NCI-H526 (cell line): Measurements from ENCODE around the gene SLC46A1.

ENCODE experiments used
- DNase-seq, 2 experiments: peaks; one replicate each; lab custom pipeline; 2025; lab: John Stamatoyannopoulos, UW

The SLC46A1 gene

DNA sequence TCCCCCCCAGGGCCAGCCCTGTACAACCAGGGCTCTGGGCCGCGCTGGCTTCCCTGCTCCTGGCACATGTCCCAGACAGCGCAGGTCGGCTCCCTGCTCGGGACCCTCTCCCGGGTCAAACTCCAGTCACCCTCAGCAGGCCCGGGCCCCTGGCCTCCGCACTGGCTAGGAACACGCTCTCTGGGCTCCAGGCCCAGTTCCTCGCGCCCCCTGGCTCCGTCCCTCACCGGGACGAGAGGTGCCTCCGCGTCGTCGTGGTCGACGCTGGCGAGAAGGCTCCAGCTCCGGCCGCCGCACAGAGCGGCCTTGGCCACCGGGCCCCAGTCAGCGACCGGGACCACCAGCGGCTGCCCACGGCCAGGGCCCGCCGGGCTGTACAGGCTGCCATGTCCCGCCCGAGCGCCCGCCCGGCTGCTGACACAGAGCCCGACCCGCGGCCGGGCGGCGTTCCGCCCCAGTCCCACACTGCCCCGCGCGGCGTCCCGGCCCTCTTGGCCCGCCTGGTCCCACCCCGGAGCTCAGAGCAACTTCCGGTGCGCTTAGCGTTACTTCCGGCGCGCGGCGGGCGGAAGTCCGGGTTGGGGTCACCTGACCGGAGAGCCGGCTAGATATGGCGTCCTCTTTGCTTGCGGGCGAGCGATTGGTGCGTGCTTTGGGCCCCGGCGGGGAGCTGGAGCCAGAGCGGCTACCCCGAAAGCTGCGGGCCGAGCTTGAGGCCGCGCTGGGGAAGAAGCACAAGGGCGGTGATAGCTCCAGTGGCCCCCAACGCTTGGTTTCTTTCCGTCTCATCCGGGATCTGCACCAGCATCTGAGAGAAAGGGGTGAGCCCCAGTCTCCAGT lies 48.7 kb downstream of the SLC46A1 start, which contains the start of gene POLDIP2:
Gene POLDIP2 (minus strand): TSS at position 467 of the 840 bp plus-strand sequence. CDS start 79 bp downstream, at position 388.
- DNase-seq: peak; percentile 87 to 99

DNA sequence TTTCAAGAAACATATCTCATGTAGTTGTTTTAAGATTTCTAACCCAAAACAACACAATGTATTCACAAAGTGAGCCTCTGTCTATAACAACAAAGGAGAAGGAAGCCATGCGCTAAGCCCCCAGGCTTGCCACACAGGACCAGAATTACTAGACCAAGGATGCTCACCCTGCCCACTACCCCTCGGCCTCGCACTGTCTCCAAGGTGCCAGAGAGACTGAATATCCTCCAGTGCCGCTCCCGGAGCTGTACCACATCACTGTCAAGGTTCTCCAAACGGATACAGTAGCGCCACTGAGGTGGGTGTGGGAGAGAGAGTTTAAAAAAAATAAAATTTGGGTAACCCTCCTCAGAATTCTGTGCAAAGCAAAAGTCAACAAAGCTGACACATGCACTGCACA lies 55.7 kb downstream of the SLC46A1 start:
- no peak for DNase-seq

DNA sequence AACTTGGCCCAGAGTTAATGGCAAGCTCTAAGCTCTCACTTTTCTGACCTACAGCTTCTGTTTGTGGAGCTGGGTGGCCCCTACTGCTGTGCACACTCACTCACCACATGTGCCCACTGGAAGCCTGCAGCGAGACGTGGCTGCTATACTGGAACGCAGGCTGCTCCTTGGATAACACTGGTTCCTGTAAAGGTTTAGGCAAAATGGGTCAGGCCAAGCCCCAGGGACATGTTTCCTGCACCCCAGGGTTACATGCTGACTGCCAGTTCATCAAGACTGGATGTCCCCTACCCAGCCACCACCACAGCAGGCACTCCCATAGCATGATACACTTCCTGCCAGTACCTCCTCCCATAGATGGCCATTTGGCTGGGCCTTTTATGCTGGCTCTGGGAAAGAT lies 57.0 kb downstream of the SLC46A1 start:
- no peak for DNase-seq

DNA sequence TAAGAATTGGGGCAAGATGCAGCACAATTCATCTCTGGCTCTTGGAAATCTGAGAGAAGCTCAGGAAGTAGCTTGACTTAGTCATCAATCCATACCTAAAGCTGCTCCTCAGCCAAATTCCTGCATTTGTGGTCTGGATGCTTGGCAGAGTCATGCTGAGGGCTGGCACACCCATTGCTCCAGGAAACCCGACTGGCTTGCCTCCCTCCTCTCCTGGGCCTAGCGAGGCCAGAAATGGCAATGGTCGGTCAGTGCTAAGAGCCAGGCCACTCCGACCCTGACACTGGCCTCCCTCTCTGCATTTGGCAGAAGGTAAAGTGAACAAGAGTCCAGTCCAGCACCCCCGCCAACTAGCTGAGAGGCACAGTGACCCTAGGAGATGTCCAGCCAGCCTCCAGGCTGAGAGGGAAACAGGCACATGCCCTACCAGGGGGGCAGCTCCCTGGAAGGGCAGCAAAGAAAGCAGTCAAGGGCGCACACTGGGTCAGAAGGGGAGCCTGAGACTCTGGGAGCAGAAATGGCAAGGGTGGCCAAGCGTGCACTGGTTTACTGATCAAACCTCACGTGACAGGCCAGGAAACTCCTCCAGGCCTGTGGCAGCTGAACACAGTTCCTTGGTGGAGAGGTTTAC lies 58.6 kb downstream of the SLC46A1 start:
- DNase-seq: no peak

DNA sequence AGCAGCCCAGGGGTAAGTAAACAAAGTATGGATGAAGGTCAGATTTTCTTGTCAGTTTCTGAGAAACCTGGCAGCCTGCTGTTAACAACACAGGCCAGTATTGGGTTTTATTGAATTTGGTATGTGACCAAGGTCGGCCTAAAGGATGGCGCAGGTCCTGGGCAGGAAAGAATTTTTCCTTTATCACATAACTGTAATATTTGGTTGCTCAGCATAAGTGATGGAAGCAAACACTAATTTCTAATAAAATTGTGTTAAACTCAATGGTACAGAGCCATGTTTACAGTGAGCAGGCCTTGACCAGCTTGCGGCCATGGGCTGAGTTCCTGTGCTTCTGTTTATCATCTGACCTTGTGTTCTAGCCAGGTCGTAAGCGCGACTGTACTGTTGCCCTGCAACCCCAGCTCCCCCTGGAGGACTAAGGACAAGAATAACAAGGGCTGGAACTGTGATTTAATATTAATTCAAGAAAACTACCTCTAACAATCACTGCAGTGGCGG lies 59.2 kb downstream of the SLC46A1 start:
- no peak for DNase-seq

DNA sequence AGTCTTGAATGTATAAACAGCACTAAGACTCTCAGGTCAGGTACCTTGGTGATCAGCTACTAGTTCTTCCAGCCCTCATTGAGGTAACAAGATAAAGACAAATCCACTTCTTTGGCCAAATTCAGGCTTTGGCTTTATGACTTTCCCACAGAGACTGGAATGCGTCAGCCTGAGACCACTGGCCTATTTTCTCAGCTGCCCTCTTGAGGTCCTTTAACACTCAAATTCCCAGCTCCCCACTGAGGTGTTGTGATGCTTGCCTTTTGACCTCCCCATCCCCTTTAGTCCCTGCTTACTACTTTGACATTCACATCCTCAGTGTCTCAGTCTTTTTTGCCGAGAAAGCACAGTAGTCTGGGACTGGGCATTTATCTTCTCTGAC lies 59.8 kb downstream of the SLC46A1 start:
- DNase-seq: no peak

DNA sequence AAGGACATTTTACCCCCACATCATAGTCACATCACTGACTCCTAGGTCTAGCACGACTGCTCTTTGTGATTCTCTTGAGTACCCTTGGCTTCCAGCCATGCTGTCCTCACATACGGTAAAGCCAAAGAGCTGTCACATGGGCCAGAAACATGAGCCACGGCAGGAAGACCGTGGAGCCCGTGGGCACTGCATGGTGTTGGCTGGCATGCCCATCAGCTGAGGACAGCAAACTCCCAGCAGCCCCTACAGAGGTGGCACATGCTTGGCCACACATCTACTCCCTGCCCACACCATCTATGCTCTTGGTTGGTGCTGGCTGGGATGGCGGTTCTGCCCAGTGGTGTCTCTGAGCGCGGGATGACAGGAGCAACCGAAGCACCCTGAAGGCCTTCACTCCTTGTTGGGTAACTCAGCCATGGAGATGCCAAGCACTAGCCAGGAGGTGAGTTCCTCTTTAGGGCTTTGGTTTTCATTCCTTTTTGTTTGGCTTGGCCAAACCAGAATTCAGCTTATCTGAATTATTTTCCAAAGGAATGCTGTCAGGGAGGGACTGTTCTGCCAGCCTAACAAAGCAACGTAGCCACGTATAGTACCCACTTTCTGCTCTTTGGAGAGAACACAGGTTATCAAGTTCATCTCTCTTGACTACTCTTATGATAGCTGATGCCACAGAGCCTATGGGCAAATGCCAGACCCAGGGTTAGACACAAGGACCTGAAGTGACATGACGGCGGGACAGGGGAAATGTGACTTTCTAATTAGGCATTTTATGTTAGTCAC lies 60.4 kb downstream of the SLC46A1 start:
- no peak for DNase-seq
